Trophoblast cell (in vitro differentiated cells and primary cell): Measurements from ENCODE around the gene RAB18. TPM values are rescaled to one million over a fixed set of nuclear protein-coding genes. Genes with fewer than 3 reads are reported as not detected.

ENCODE experiments used
- DNase-seq, 2 donors: peaks; one replicate each; pipeline ENCODE4 v3.0.0-alpha.2; 2016
- H2AFZ ChIP-seq: 2 replicates; pipeline ENCODE4 v1.6.1; 2013; ENCODE audit warnings: low read length, moderate library complexity, mild to moderate bottlenecking; ENCODE audit not compliant: insufficient read depth, poor library complexity
- H2AK5ac ChIP-seq: 2 replicates; pipeline ENCODE4 v1.6.1; 2013; ENCODE audit warnings: mild to moderate bottlenecking, low read length
- H2BK120ac ChIP-seq: 2 replicates; pipeline ENCODE4 v1.6.1; 2013; ENCODE audit warnings: low read length, mild to moderate bottlenecking, moderate library complexity; ENCODE audit not compliant: insufficient read depth, poor library complexity
- H2BK12ac ChIP-seq: 2 replicates; pipeline ENCODE4 v1.6.1; 2013; ENCODE audit warnings: mild to moderate bottlenecking, low read length, moderate library complexity
- H2BK5ac ChIP-seq: 2 replicates; pipeline ENCODE4 v1.6.1; 2013; ENCODE audit warnings: low read length, low read depth, moderate library complexity, mild to moderate bottlenecking; ENCODE audit not compliant: poor library complexity
- H3K14ac ChIP-seq: 2 replicates; pipeline ENCODE4 v1.6.1; 2013; ENCODE audit warnings: mild to moderate bottlenecking, low read length
- H3K18ac ChIP-seq: 2 replicates; pipeline ENCODE4 v1.6.1; 2013; ENCODE audit warnings: mild to moderate bottlenecking, low read length
- H3K23ac ChIP-seq: 2 replicates; pipeline ENCODE4 v1.6.1; 2013; ENCODE audit warnings: low read length
- H3K27ac ChIP-seq: 2 replicates; pipeline ENCODE4 v1.5.1; 2013; ENCODE audit warnings: low read depth, mild to moderate bottlenecking, inconsistent platforms, low read length, moderate library complexity
- H3K27me3 ChIP-seq: 2 replicates; pipeline ENCODE4 v1.6.1; 2013; ENCODE audit warnings: inconsistent platforms, mild to moderate bottlenecking, low read length, moderate library complexity; ENCODE audit not compliant: insufficient read depth
- H3K36me3 ChIP-seq, 2 experiments: 1 replicate in 1 of 2; 2 replicates in 1 of 2; pipeline ENCODE4 v1.6.1; 2013; ENCODE audit warnings: low read length in 2 of 2, mild to moderate bottlenecking in 2 of 2, moderate library complexity in 1 of 2; ENCODE audit not compliant: insufficient read depth in 2 of 2, control insufficient read depth in 1 of 2
- H3K4ac ChIP-seq: 2 replicates; pipeline ENCODE4 v1.6.1; 2013; ENCODE audit warnings: low read depth, mild to moderate bottlenecking, low read length, moderate library complexity
- H3K4me1 ChIP-seq, 2 experiments: 1 replicate in 1 of 2; 2 replicates in 1 of 2; pipeline ENCODE4 v1.6.1; 2013; ENCODE audit warnings: low read length in 2 of 2, mild to moderate bottlenecking in 2 of 2, moderate library complexity in 1 of 2; ENCODE audit not compliant: insufficient read depth in 2 of 2, control insufficient read depth in 1 of 2
- H3K4me2 ChIP-seq: 2 replicates; pipeline ENCODE4 v1.6.1; 2013; ENCODE audit warnings: inconsistent platforms, mild to moderate bottlenecking, low read length, moderate library complexity
- H3K4me3 ChIP-seq: 2 replicates; pipeline ENCODE4 v1.5.1; 2013; ENCODE audit warnings: mild to moderate bottlenecking, low read depth, low read length, inconsistent platforms
- H3K79me1 ChIP-seq: one replicate; pipeline ENCODE4 v1.6.1; 2013; ENCODE audit warnings: low read length
- H3K79me2 ChIP-seq: 2 replicates; pipeline ENCODE4 v1.6.1; 2013; ENCODE audit warnings: low read length, mild to moderate bottlenecking; ENCODE audit not compliant: control insufficient read depth, insufficient read depth, poor library complexity
- H3K9ac ChIP-seq: 2 replicates; pipeline ENCODE4 v1.6.1; 2013; ENCODE audit warnings: mild to moderate bottlenecking, low read length
- H3K9me3 ChIP-seq: 2 replicates; pipeline ENCODE4 v1.6.1; 2013; ENCODE audit warnings: low read depth, mild to moderate bottlenecking, control low read depth, inconsistent platforms, low read length; ENCODE audit not compliant: insufficient read depth
- H4K12ac ChIP-seq: 2 replicates; pipeline ENCODE4 v1.6.1; 2013; ENCODE audit warnings: low read depth, mild to moderate bottlenecking, low read length, moderate library complexity
- H4K8ac ChIP-seq: 2 replicates; pipeline ENCODE4 v1.6.1; 2013; ENCODE audit warnings: low read depth, mild to moderate bottlenecking, low read length, moderate library complexity
- H4K91ac ChIP-seq: one replicate; pipeline ENCODE4 v1.6.1; 2013; ENCODE audit warnings: low read depth, mild to moderate bottlenecking, low read length, moderate library complexity
- WGBS: extraction: QIAGEN DNeasy Blood & Tissue Kit; methylation state at CpG from one replicate; pipeline ENCODE4 v1.1.7; 2013; ENCODE audit warnings: missing lambda C conversion rate; ENCODE audit not compliant: insufficient read length, insufficient coverage; ENCODE audit errors: extremely low coverage; 5-methylcytosine and 5-hydroxymethylcytosine counted together
- polyA plus RNA-seq: library from polyadenylated mRNA; stranded (reverse); fragments of 200-250 nt; gene quantifications from 2 replicates; pipeline ENCODE4 v1.2.3, GENCODE V29; 2013

The RAB18 gene
- polyA plus RNA-seq: 75.5 and 75.8 TPM in 2 replicates

- H3K79me1 ChIP-seq: peaks cover 6% of the 10 kb centered on the region
These were observed at the start of gene RAB18 for GRCh38 chr10:27504007-27504807. Gene RAB18 (plus strand): TSS chr10:27504304. CDS start chr10:27504370, 66 bp downstream.

GRCh38 chr10:27454837-27455236 is 49.3 kb upstream of the RAB18 start:
- Histone ChIP-seq H3K14ac (no peak overlapping the region), H2AK5ac (no peak overlapping the region), H2AFZ (no peak overlapping the region), H3K23ac (no peak overlapping the region), H3K36me3 (no peaks in the 10 kb centered on the region), H3K9ac (no peak overlapping the region), H3K4me1 (no peaks in the 10 kb centered on the region), H3K27me3 (no peaks in the 10 kb centered on the region), H3K27ac (no peak overlapping the region), H3K79me1 (no peaks in the 10 kb centered on the region), H3K4me2 (no peak overlapping the region), H3K4ac (no peak overlapping the region), H3K79me2 (no peaks in the 10 kb centered on the region), H2BK120ac (no peak overlapping the region), H3K9me3 (peaks cover 2% of the 10 kb centered on the region), H4K12ac (no peak overlapping the region), H2BK12ac (no peak overlapping the region), H4K91ac (no peak overlapping the region), H3K4me3 (no peak overlapping the region), H4K8ac (no peak overlapping the region), H3K18ac (no peak overlapping the region), H2BK5ac (no peak overlapping the region)
- no peak for DNase-seq
- WGBS: no CpG with 5 or more reads among the region's 3 CpGs

More at GRCh38 chr10:27504007-27504807, at the start of gene RAB18:
- Histone ChIP-seq H3K4ac (peak within 1 kb of the TSS; percentile 66), H4K91ac (peak within 1 kb of the TSS; percentile 52), H3K4me1 (peaks cover 3 to 6% of the 10 kb centered on the region in 2 experiments), H3K9ac (peak within 1 kb of the TSS; percentile 82), H3K79me2 (peaks cover 16% of the 10 kb centered on the region), H3K36me3 (peaks cover 0 to 4% of the 10 kb centered on the region in 2 experiments), H4K8ac (peak within 1 kb of the TSS; percentile 95), H2AK5ac (peak within 1 kb of the TSS; percentile 65), H3K4me2 (peak within 1 kb of the TSS; percentile 78), H2BK120ac (peak within 1 kb of the TSS; percentile 41), H2BK12ac (no peak within 1 kb of the TSS), H2AFZ (peak within 1 kb of the TSS; percentile 74), H3K18ac (peak within 1 kb of the TSS; percentile 64), H2BK5ac (peak within 1 kb of the TSS; percentile 10), H3K14ac (peak within 1 kb of the TSS; percentile 77), H3K27me3 (no peaks in the 10 kb centered on the region), H4K12ac (peak within 1 kb of the TSS; percentile 65), H3K23ac (no peak within 1 kb of the TSS), H3K9me3 (no peaks in the 10 kb centered on the region), H3K4me3 (peak within 1 kb of the TSS; percentile 92), H3K27ac (peak within 1 kb of the TSS; percentile 50)
- peak; percentile 99 to 100 for DNase-seq
- no CpG with 5 or more reads among the region's 71 CpGs for WGBS

GRCh38 chr10:27457261-27457945 is 46.7 kb upstream of the RAB18 start:
- no peak overlapping the region for H3K4me2 ChIP-seq

GRCh38 chr10:27457966-27458365 is 46.1 kb upstream of the RAB18 start:
- no peak overlapping the region for H3K14ac ChIP-seq
- H2AK5ac ChIP-seq: no peak overlapping the region
- no peaks in the 10 kb centered on the region for H3K36me3 ChIP-seq
- peak overlapping the region; percentile 16 for H4K8ac ChIP-seq
- no peak overlapping the region for H4K91ac ChIP-seq
- no peak overlapping the region for H2AFZ ChIP-seq
- DNase-seq: no peak
- H3K4me1 ChIP-seq: no peaks in the 10 kb centered on the region
- H2BK120ac ChIP-seq: peak overlapping the region; percentile 1
- H4K12ac ChIP-seq: no peak overlapping the region
- no peak overlapping the region for H3K27ac ChIP-seq
- H3K23ac ChIP-seq: no peak overlapping the region
- no peaks in the 10 kb centered on the region for H3K27me3 ChIP-seq
- H3K9ac ChIP-seq: no peak overlapping the region
- no peak overlapping the region for H2BK5ac ChIP-seq
- H3K79me1 ChIP-seq: no peaks in the 10 kb centered on the region
- H3K4me3 ChIP-seq: no peak overlapping the region
- H3K18ac ChIP-seq: no peak overlapping the region
- H2BK12ac ChIP-seq: no peak overlapping the region
- no CpG with 5 or more reads among the region's 2 CpGs for WGBS
- H3K79me2 ChIP-seq: no peaks in the 10 kb centered on the region
- H3K9me3 ChIP-seq: peaks cover 2% of the 10 kb centered on the region
- H3K4ac ChIP-seq: no peak overlapping the region
- no peak overlapping the region for H3K4me2 ChIP-seq

More at GRCh38 chr10:27457261-27457945, 46.7 kb upstream of the RAB18 start:
- no peak overlapping the region for H3K4ac ChIP-seq
- H2AFZ ChIP-seq: no peak overlapping the region
- no peak overlapping the region for H3K27ac ChIP-seq
- peaks cover 2% of the 10 kb centered on the region for H3K9me3 ChIP-seq
- no peaks in the 10 kb centered on the region for H3K4me1 ChIP-seq
- peak overlapping the region; percentile 16 for H4K8ac ChIP-seq
- no peaks in the 10 kb centered on the region for H3K79me1 ChIP-seq
- H3K4me3 ChIP-seq: no peak overlapping the region
- H3K79me2 ChIP-seq: no peaks in the 10 kb centered on the region
- WGBS: no CpG with 5 or more reads among the region's 3 CpGs
- peak overlapping the region; percentile 64 for H2BK12ac ChIP-seq
- H3K23ac ChIP-seq: no peak overlapping the region
- H3K27me3 ChIP-seq: no peaks in the 10 kb centered on the region
- no peaks in the 10 kb centered on the region for H3K36me3 ChIP-seq
- no peak for DNase-seq
- no peak overlapping the region for H3K14ac ChIP-seq
- H3K18ac ChIP-seq: no peak overlapping the region
- peak overlapping the region; percentile 1 for H2BK120ac ChIP-seq
- H2BK5ac ChIP-seq: no peak overlapping the region
- peak overlapping the region; percentile 10 for H2AK5ac ChIP-seq
- no peak overlapping the region for H3K9ac ChIP-seq
- no peak overlapping the region for H4K91ac ChIP-seq
- H4K12ac ChIP-seq: no peak overlapping the region
